H1 (cell line): Measurements from ENCODE around the gene ZNF277. TPM values are rescaled to one million over a fixed set of nuclear protein-coding genes. Genes with fewer than 3 reads are reported as not detected.

Source experiments
- BRCA1 ChIP-seq: IDR thresholded peaks from 2 replicates; pipeline ENCODE4 v1.6.1; 2012; ENCODE audit warnings: low read depth, low read length, improper control_type of control experiment
- polyA plus RNA-seq, 7 experiments: library from polyadenylated mRNA; depleted of rRNA in 3 of 7; stranded (reverse) in 5 of 7; unstranded in 2 of 7; fragments of >200 nt in 5 of 7; fragments of 200-250 nt in 2 of 7; gene quantifications; 1 replicate in 5 of 7; 2 replicates in 1 of 7; 4 replicates in 1 of 7; pipeline versions ENCODE4 v1.2.1 to v1.2.3, GENCODE V29; 2011 to 2013; ENCODE audit warnings: missing spikeins in 2 of 7, mixed read lengths in 2 of 7
- total RNA-seq: library from RNA; stranded (reverse); fragmentation: NEBNext Ultra II Directional; extraction: Animal tissue kit (Norgen Biotek cat#: 25700); gene quantifications from 2 replicates; pipeline ENCODE4 v1.2.1, GENCODE V29; 2021

The ZNF277 gene
- total and polyA plus RNA-seq, 2 of the 8 experiments (the other 6 are each of a cell fraction or from before 2014, with no cell fraction given), result 5.1 to 21.7 TPM

DNA sequence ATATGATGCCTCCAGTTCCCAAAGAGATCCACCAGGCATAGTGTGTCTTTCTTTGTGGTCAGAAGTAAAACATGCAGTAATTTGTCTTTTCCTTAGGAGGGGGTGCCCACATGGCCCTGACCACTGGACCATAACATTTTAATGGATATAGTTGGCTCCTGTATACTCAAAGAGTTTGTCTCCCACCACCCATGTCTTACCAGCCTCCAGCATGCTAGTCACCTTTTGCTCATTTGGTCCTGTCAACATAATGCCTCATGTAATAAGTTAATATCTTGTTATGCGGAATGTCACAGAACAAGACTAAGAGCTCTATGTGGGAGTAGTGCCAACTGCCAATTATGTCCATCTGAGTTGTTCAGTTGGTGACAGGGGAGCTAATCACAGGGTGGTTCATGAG lies 160.4 kb downstream of the ZNF277 start (continued):
- no peak for TF ChIP-seq BRCA1
